HEK293 (cell line): ENCODE measurements around the gene NT5DC3.

ENCODE experiments used
- CTCF ChIA-PET: fragments of 350-600 bp; formaldehyde crosslinking; extraction: SDS; loops from one replicate; lab custom pipeline; 2021; ENCODE audit warnings: antibody characterized with exemption; lab: Yijun Ruan, JAX
- POLR2A ChIA-PET: fragments of 300-600 bp; formaldehyde crosslinking; extraction: SDS; loops from one replicate; lab custom pipeline; 2020; ENCODE audit warnings: antibody characterized with exemption, inconsistent platforms; lab: Yijun Ruan, JAX
- H3K27ac ChIP-seq: fragments of 200-500 bp; sonication (Bioruptor generic); 2 replicates; pipeline ENCODE4 v1.5.1; 2014; ENCODE audit warnings: low read depth, low read length, control low read depth, inconsistent platforms; ENCODE audit errors: extremely low read depth
- H3K36me3 ChIP-seq, 2 experiments: fragments of 200-500 bp in 1 of 2; sonication (Bioruptor generic) in 1 of 2; 1 replicate in 1 of 2; 2 replicates in 1 of 2; pipeline ENCODE4 v1.5.1; 2014 to 2017; ENCODE audit warnings: inconsistent platforms in 2 of 2, low read length in 2 of 2; ENCODE audit not compliant: control insufficient read depth in 2 of 2, insufficient read depth in 1 of 2
- H3K4me1 ChIP-seq: fragments of 200-500 bp; sonication (Bioruptor generic); 2 replicates; pipeline ENCODE4 v1.5.1; 2014; ENCODE audit warnings: mild to moderate bottlenecking, low read length, inconsistent platforms; ENCODE audit not compliant: control insufficient read depth, insufficient read depth
- H3K4me3 ChIP-seq: 2 replicates; pipeline ENCODE4 v1.5.1; 2011; ENCODE audit warnings: low read depth, mild to moderate bottlenecking, control low read depth, low read length, moderate library complexity
- H3K9me3 ChIP-seq: fragments of 200-500 bp; sonication (Bioruptor generic); 2 replicates; pipeline ENCODE4 v1.5.1; 2014; ENCODE audit warnings: low read depth, low read length, inconsistent platforms; ENCODE audit not compliant: control insufficient read depth, insufficient read depth
- EGR2 ChIP-seq: fragments of 450-650 bp; formaldehyde crosslinking; IDR thresholded peaks from 2 replicates; pipeline ENCODE4 v1.5.1; 2016; ENCODE audit warnings: low read depth, missing biosample characterization, missing genetic modification characterization
- GLIS1 ChIP-seq: fragments of 450-650 bp; formaldehyde crosslinking; IDR thresholded peaks from 2 replicates; pipeline ENCODE4 v1.5.1; 2016; ENCODE audit warnings: missing biosample characterization, missing genetic modification characterization
- HOXA7 ChIP-seq: sonication (generic); formaldehyde crosslinking; IDR thresholded peaks from 2 replicates; pipeline ENCODE4 v1.8.1; 2022; ENCODE audit warnings: missing genetic modification reagents, borderline replicate concordance
- TRIM28 ChIP-seq: IDR thresholded peaks from 2 replicates; pipeline ENCODE4 v1.6.1; 2011; ENCODE audit warnings: low read length, control low read depth, borderline replicate concordance
- YY1 ChIP-seq: fragments of 450-650 bp; formaldehyde crosslinking; IDR thresholded peaks from 2 replicates; pipeline ENCODE4 v1.5.1; 2018; ENCODE audit warnings: missing biosample characterization, missing genetic modification characterization
- ZBTB20 ChIP-seq: fragments of 450-650 bp; formaldehyde crosslinking; IDR thresholded peaks from 2 replicates; pipeline ENCODE4 v1.5.1; 2016; ENCODE audit warnings: missing biosample characterization, missing genetic modification characterization
- ZFP41 ChIP-seq: fragments of 450-650 bp; formaldehyde crosslinking; IDR thresholded peaks from 2 replicates; pipeline ENCODE4 v1.5.1; 2016; ENCODE audit warnings: missing biosample characterization, missing genetic modification characterization, borderline replicate concordance
- ZFP69B ChIP-seq: fragments of 450-650 bp; formaldehyde crosslinking; IDR thresholded peaks from 2 replicates; pipeline ENCODE4 v1.5.1; 2016; ENCODE audit warnings: missing biosample characterization, missing genetic modification characterization
- ZNF148 ChIP-seq: fragments of 450-650 bp; formaldehyde crosslinking; IDR thresholded peaks from 2 replicates; pipeline ENCODE4 v1.5.0; 2017; ENCODE audit warnings: missing biosample characterization, missing genetic modification characterization, borderline replicate concordance
- ZNF529 ChIP-seq: fragments of 450-650 bp; formaldehyde crosslinking; IDR thresholded peaks from 2 replicates; pipeline ENCODE4 v1.5.1; 2017; ENCODE audit warnings: missing genetic modification characterization, missing biosample characterization; ENCODE audit not compliant: insufficient replicate concordance
- ZNF555 ChIP-seq: fragments of 450-650 bp; formaldehyde crosslinking; conservative IDR thresholded peaks from 2 replicates; pipeline ENCODE4 v1.5.1; 2017; ENCODE audit warnings: missing biosample characterization, mild to moderate bottlenecking, missing genetic modification characterization, inconsistent platforms
- ZNF621 ChIP-seq: fragments of 450-650 bp; formaldehyde crosslinking; IDR thresholded peaks from 2 replicates; pipeline ENCODE4 v1.5.1; 2017; ENCODE audit warnings: missing biosample characterization, missing genetic modification characterization
- ZNF658 ChIP-seq: fragments of 450-650 bp; formaldehyde crosslinking; IDR thresholded peaks from 2 replicates; pipeline ENCODE4; 2016; ENCODE audit warnings: missing biosample characterization, missing genetic modification characterization
- TF ChIP-seq, protein P1 (sequence below): fragments of 450-650 bp; formaldehyde crosslinking; IDR thresholded peaks from 2 replicates; pipeline ENCODE4 v1.5.1; 2016; ENCODE audit warnings: missing biosample characterization, missing genetic modification characterization
- TF ChIP-seq, protein P2 (sequence below): fragments of 450-650 bp; formaldehyde crosslinking; IDR thresholded peaks from 2 replicates; pipeline ENCODE4 v1.5.1; 2017; ENCODE audit warnings: missing biosample characterization, missing genetic modification characterization
- TF ChIP-seq, protein P3 (sequence below): fragments of 450-650 bp; formaldehyde crosslinking; IDR thresholded peaks from 2 replicates; pipeline ENCODE4 v1.5.1; 2016; ENCODE audit warnings: missing biosample characterization, missing genetic modification characterization, borderline replicate concordance

Gene NT5DC3

DNA sequence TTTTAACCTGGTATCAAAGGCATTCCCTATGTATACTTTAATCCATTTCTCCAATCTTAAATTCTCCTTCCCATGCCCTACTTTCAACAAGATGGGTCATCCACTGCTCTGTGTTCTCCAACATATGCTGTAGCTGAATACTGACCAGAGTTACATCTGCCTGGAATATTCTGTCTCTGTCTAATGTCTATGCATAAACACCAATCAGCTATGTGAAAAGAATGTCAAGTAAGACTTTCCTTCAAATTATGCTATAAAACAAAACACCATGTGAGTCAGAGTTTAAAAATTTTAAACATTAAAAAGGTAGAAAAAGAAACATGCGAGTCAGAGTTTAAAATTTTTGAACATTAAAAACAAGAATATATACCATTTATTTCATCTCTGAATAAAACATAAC, 19.3 kb downstream of the NT5DC3 start (continued):
- TF ChIP-seq ZFP41 (tag by site-specific recombination) = no peak
- no peak for TF ChIP-seq ZNF148 (tag by site-specific recombination)
- no peak for TF ChIP-seq ZFP69B (tag by site-specific recombination)
- no peak for TF ChIP-seq ZNF621 (tag by site-specific recombination)
- TF ChIP-seq, protein P1, sequence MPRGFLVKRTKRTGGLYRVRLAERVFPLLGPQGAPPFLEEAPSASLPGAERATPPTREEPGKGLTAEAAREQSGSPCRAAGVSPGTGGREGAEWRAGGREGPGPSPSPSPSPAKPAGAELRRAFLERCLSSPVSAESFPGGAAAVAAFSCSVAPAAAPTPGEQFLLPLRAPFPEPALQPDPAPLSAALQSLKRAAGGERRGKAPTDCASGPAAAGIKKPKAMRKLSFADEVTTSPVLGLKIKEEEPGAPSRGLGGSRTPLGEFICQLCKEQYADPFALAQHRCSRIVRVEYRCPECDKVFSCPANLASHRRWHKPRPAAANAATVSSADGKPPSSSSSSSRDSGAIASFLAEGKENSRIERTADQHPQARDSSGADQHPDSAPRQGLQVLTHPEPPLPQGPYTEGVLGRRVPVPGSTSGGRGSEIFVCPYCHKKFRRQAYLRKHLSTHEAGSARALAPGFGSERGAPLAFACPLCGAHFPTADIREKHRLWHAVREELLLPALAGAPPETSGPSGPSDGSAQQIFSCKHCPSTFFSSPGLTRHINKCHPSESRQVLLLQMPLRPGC = no peak
- TF ChIP-seq YY1 (tag by site-specific recombination) = no peak
- TF ChIP-seq HOXA7 (CRISPR knock-in tag) = no peak
- TF ChIP-seq, all 188 proteins: peak for 0

- H3K27ac ChIP-seq = no peak overlapping the region
- ChIA-PET CTCF (no interaction called here), POLR2A (no interaction called here)
- TF ChIP-seq ZNF555 (tag by site-specific recombination) = no peak
- TF ChIP-seq, protein P1 = no peak
- TF ChIP-seq EGR2 (tag by site-specific recombination) = no peak
- TF ChIP-seq, protein P2, sequence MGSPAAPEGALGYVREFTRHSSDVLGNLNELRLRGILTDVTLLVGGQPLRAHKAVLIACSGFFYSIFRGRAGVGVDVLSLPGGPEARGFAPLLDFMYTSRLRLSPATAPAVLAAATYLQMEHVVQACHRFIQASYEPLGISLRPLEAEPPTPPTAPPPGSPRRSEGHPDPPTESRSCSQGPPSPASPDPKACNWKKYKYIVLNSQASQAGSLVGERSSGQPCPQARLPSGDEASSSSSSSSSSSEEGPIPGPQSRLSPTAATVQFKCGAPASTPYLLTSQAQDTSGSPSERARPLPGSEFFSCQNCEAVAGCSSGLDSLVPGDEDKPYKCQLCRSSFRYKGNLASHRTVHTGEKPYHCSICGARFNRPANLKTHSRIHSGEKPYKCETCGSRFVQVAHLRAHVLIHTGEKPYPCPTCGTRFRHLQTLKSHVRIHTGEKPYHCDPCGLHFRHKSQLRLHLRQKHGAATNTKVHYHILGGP (tag by site-specific recombination) = no peak
- TF ChIP-seq ZNF658 (tag by site-specific recombination) = no peak
- no peak for TF ChIP-seq ZNF529 (tag by site-specific recombination)
- TF ChIP-seq TRIM28 = no peak
- TF ChIP-seq, protein P3, sequence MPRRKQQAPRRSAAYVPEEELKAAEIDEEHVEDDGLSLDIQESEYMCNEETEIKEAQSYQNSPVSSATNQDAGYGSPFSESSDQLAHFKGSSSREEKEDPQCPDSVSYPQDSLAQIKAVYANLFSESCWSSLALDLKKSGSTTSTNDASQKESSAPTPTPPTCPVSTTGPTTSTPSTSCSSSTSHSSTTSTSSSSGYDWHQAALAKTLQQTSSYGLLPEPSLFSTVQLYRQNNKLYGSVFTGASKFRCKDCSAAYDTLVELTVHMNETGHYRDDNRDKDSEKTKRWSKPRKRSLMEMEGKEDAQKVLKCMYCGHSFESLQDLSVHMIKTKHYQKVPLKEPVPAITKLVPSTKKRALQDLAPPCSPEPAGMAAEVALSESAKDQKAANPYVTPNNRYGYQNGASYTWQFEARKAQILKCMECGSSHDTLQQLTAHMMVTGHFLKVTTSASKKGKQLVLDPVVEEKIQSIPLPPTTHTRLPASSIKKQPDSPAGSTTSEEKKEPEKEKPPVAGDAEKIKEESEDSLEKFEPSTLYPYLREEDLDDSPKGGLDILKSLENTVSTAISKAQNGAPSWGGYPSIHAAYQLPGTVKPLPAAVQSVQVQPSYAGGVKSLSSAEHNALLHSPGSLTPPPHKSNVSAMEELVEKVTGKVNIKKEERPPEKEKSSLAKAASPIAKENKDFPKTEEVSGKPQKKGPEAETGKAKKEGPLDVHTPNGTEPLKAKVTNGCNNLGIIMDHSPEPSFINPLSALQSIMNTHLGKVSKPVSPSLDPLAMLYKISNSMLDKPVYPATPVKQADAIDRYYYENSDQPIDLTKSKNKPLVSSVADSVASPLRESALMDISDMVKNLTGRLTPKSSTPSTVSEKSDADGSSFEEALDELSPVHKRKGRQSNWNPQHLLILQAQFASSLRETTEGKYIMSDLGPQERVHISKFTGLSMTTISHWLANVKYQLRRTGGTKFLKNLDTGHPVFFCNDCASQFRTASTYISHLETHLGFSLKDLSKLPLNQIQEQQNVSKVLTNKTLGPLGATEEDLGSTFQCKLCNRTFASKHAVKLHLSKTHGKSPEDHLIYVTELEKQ (tag by site-specific recombination) = no peak
- no peak for TF ChIP-seq ZBTB20 (tag by site-specific recombination)
- TF ChIP-seq GLIS1 (tag by site-specific recombination) = no peak
- TF ChIP-seq YY1 (tag by site-specific recombination) = no peak
- peaks cover 0 to 7% of the 10 kb centered on the region in 2 experiments; a peak in 1 of 3 replicates for H3K36me3 ChIP-seq
- H3K9me3 ChIP-seq = no peaks in the 10 kb centered on the region
- no peaks in the 10 kb centered on the region for H3K4me1 ChIP-seq
- no peak overlapping the region for H3K4me3 ChIP-seq
Measured at GRCh38 chr12:103820881-103821489, 20.0 kb downstream of the NT5DC3 start.
